ENCODE measurements around the gene HCAR3. TPM values are rescaled to one million over a fixed set of nuclear protein-coding genes. Genes with fewer than 3 reads are reported as not detected.
"Not testable (repeated sequence)": the region's sequence is repeated elsewhere in the genome, so short reads cannot be mapped to it uniquely, and the experiment has no call there.

The HCAR3 gene
- total RNA-seq, 5 donors from 2014 or later (not counting 1 experiment from before 2014, with no cell fraction given) = not detected

DNA sequence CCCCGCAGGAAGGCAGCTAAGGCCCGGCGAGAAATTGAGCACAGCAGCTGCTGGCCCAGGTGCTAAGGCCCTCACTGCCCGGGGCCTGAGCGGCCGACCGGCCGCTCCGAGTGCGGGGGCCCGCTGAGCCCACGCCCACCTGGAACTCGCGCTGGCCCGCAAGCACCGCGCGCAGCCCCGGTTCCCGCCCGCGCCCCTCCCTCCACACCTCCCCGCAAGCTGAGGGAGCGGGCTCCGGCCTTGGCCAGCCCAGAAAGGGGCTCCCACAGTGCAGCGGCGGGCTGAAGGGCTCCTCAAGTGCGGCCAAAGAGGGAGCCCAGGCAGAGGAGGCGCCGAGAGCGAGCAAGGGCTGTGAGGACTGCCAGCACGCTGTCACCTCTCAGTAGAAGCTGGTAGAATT is 39.8 kb downstream of the HCAR3 start:
- H3K4me3 ChIP-seq (ENCODE audit: control insufficient read depth in 1 of 2, extremely low read depth in 1 of 2, low read length in 1 of 2); ATAC-seq (replicated peaks in 1 of 4); CTCF ChIA-PET; H3K4me1 ChIP-seq (ENCODE audit: control insufficient read depth in 1 of 2, extremely low read depth in 1 of 2, insufficient read depth in 2 of 2, low read length in 2 of 2); H3K4me1 Mint-ChIP-seq; H3K27ac Mint-ChIP-seq; POLR2A ChIA-PET; H3K9me3 Mint-ChIP-seq; H3K36me3 Mint-ChIP-seq; H3K27ac ChIP-seq (ENCODE audit: low read length); DNase-seq; H3K9me3 ChIP-seq; H3K4me3 Mint-ChIP-seq; H3K36me3 ChIP-seq (ENCODE audit: control insufficient read depth in 2 of 2, extremely low read depth in 1 of 2, insufficient read depth in 1 of 2, low read length in 1 of 2): not testable (repeated sequence)
- 94% methylated on average over 15 of the region's 32 CpGs for WGBS (ENCODE audit: insufficient coverage)
- H3K27me3 Mint-ChIP-seq = peaks cover 4 to 11% of the 10 kb centered on the region in 2 donors
- H3K27me3 ChIP-seq (replicated peaks in 1 of 2; ENCODE audit: control insufficient read depth in 2 of 2, extremely low read depth in 1 of 2, insufficient read depth in 2 of 2, low read length in 1 of 2) = peaks cover 0 to 21% of the 10 kb centered on the region in 2 experiments

DNA sequence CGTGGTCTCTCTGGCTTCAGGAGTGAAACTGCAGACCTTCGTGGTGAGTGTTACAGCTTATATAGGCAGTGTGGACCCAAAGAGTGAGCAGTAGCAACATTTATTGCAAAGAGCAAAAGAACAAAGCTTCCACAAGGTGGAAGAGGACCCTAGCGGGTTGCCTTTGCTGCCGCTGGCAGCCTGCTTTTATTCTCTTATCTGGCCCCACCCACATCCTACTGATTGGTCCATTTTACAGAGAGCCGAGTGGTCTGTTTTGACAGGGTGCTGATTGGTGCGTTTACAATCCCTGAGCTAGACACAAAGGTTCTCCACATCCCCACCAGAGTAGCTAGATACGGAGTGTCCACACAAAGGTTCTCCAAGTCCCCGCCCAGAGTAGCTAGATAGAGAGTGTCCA is 40.6 kb downstream of the HCAR3 start:
- H3K36me3 Mint-ChIP-seq; H3K9me3 ChIP-seq; POLR2A ChIA-PET; H3K4me3 Mint-ChIP-seq; H3K9me3 Mint-ChIP-seq; ATAC-seq (replicated peaks in 1 of 4); H3K4me1 Mint-ChIP-seq; H3K36me3 ChIP-seq (ENCODE audit: control insufficient read depth in 2 of 2, extremely low read depth in 1 of 2, insufficient read depth in 1 of 2, low read length in 1 of 2); DNase-seq; CTCF ChIA-PET; H3K27ac ChIP-seq (ENCODE audit: low read length); H3K4me1 ChIP-seq (ENCODE audit: control insufficient read depth in 1 of 2, extremely low read depth in 1 of 2, insufficient read depth in 2 of 2, low read length in 2 of 2); H3K27ac Mint-ChIP-seq; H3K4me3 ChIP-seq (ENCODE audit: control insufficient read depth in 1 of 2, extremely low read depth in 1 of 2, low read length in 1 of 2): not testable (repeated sequence)
- WGBS (ENCODE audit: insufficient coverage) = 59% methylated on average over 2 of the region's 8 CpGs
- H3K27me3 Mint-ChIP-seq = peaks cover 4 to 11% of the 10 kb centered on the region in 2 donors
- peaks cover 0 to 21% of the 10 kb centered on the region in 2 experiments for H3K27me3 ChIP-seq (replicated peaks in 1 of 2; ENCODE audit: control insufficient read depth in 2 of 2, extremely low read depth in 1 of 2, insufficient read depth in 2 of 2, low read length in 1 of 2)

DNA sequence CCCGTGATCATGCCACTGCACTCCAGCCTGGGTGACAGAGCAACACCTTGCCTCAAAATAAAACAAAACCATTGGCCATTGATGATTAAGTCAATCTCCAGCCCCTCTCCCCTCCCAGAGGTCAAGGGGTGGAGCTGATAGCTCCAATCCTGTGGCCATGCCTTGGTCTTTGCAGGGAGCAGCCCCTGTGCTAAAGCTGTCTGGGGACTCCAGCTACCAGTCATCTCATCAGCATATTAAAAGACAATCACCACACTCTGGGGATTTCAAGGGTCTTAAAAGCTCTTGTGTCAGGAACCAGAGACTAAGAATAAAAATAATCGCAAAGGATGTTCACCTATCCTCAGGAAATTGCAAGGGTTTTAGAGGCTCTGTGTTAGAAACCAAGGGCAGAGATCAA is 44.1 kb downstream of the HCAR3 start:
- Histone ChIP-seq H3K36me3 (ENCODE audit: control insufficient read depth in 2 of 2, extremely low read depth in 1 of 2, insufficient read depth in 1 of 2, low read length in 1 of 2) (no peaks in the 10 kb centered on the region), H3K4me3 (ENCODE audit: control insufficient read depth in 1 of 2, extremely low read depth in 1 of 2, low read length in 1 of 2) (no peak overlapping the region), H3K27ac (ENCODE audit: low read length) (no peak overlapping the region), H3K27me3 (replicated peaks in 1 of 2; ENCODE audit: control insufficient read depth in 2 of 2, extremely low read depth in 1 of 2, insufficient read depth in 2 of 2, low read length in 1 of 2) (peaks cover 0 to 14% of the 10 kb centered on the region in 2 experiments), H3K9me3 (no peaks in the 10 kb centered on the region), H3K4me1 (ENCODE audit: control insufficient read depth in 1 of 2, extremely low read depth in 1 of 2, insufficient read depth in 2 of 2, low read length in 2 of 2) (no peaks in the 10 kb centered on the region)
- peaks cover 4 to 11% of the 10 kb centered on the region in 2 donors for H3K27me3 Mint-ChIP-seq
- H3K4me3 Mint-ChIP-seq = no peak overlapping the region
- no peaks in the 10 kb centered on the region for H3K9me3 Mint-ChIP-seq
- H3K36me3 Mint-ChIP-seq = no peaks in the 10 kb centered on the region
- no peak overlapping the region for H3K27ac Mint-ChIP-seq
- DNase-seq = no peak
- ChIA-PET CTCF (no interaction called here), POLR2A (no interaction called here)
- WGBS (ENCODE audit: insufficient coverage) = 75% methylated on average over 1 of the region's 2 CpGs
- H3K4me1 Mint-ChIP-seq = no peaks in the 10 kb centered on the region
- ATAC-seq (replicated peaks in 1 of 4) = no peak

DNA sequence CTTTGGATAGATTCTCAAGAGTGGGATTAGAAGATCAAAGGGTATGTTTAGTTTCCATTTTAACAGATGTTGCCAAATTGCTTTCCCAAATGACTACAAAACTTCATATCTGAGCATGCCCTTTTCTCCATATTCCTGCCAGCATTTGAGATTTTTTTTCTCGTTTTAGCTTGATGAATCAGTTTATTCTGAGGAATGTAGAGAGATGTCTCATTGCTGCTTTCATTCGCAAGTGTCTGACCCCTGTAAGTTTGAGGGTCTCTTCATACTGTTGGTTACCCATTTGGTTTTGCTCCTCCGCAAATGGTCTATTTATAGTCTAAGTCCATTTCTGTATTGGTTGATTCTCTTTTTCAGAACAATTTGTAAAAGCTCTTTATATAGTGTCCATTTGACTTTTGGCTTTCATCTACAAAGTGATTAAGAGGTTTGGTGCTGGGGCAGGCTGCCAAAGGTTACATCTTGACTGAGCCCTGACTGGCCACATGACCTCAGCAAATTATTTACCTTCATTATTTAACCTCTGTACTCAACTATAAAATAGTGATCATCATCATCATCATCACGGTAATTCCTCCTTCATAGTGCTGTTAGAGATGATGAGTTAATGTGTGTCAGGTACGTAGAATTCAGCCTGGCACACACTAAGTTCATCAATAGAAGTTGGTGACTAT is 47.1 kb downstream of the HCAR3 start:
- ATAC-seq (replicated peaks in 1 of 4) (no peak), DNase-seq (no peak)
- H3K9me3 Mint-ChIP-seq = no peaks in the 10 kb centered on the region
- H3K36me3 ChIP-seq (ENCODE audit: control insufficient read depth in 2 of 2, extremely low read depth in 1 of 2, insufficient read depth in 1 of 2, low read length in 1 of 2) = no peaks in the 10 kb centered on the region
- no peaks in the 10 kb centered on the region for H3K36me3 Mint-ChIP-seq
- WGBS (ENCODE audit: insufficient coverage) = 83% methylated on average over 1 of the region's 5 CpGs
- ChIA-PET CTCF (no interaction called here), POLR2A (no interaction called here)
- H3K27me3 ChIP-seq (replicated peaks in 1 of 2; ENCODE audit: control insufficient read depth in 2 of 2, extremely low read depth in 1 of 2, insufficient read depth in 2 of 2, low read length in 1 of 2) = peaks cover 0 to 6% of the 10 kb centered on the region in 2 experiments
- H3K9me3 ChIP-seq = no peaks in the 10 kb centered on the region
- no peak overlapping the region for H3K4me3 ChIP-seq (ENCODE audit: control insufficient read depth in 1 of 2, extremely low read depth in 1 of 2, low read length in 1 of 2)
- peaks cover 0 to 1% of the 10 kb centered on the region in 2 donors for H3K27me3 Mint-ChIP-seq
- H3K27ac Mint-ChIP-seq = no peak overlapping the region
- H3K4me3 Mint-ChIP-seq = no peak overlapping the region
- H3K4me1 Mint-ChIP-seq = no peaks in the 10 kb centered on the region
- no peak overlapping the region for H3K27ac ChIP-seq (ENCODE audit: low read length)
- no peaks in the 10 kb centered on the region for H3K4me1 ChIP-seq (ENCODE audit: control insufficient read depth in 1 of 2, extremely low read depth in 1 of 2, insufficient read depth in 2 of 2, low read length in 2 of 2)

DNA sequence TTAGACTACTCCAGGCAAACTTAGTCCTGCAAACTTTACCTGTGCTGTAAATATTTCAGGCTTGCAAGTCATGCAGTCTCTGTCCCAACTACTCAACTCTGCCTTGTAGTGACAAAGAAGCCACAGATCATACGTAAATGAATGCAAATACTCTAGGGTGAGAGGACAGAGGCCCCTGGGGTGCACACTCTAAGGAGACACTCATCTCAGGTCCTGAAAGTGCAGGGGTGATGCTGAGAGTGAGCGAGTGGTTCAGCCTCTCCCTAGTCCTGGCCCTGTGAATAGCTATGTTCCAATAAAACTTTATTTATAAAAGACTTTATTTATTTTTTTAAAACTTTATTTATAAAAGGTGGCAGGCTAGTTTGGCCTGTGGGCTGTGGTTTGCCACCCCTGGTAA is 48.3 kb downstream of the HCAR3 start:
- ChIA-PET CTCF (interaction anchor here in 1 of 2 donors (0.6 kb wide), 1 partner anchor 17 kb away, joined by 3 read pairs; no protein-coding TSS in a partner anchor), POLR2A (interaction anchor here in 1 of 2 donors (0.5 kb wide), 1 partner anchor 18 kb away, joined by 4 read pairs; no protein-coding TSS in a partner anchor)
- no peaks in the 10 kb centered on the region for H3K9me3 Mint-ChIP-seq
- WGBS (ENCODE audit: insufficient coverage) = no CpG with 5 or more reads among the region's 2 CpGs
- H3K4me3 Mint-ChIP-seq = no peak overlapping the region
- H3K36me3 Mint-ChIP-seq = no peaks in the 10 kb centered on the region
- ATAC-seq (replicated peaks in 1 of 4) = no peak
- H3K4me3 ChIP-seq (ENCODE audit: control insufficient read depth in 1 of 2, extremely low read depth in 1 of 2, low read length in 1 of 2) = no peak overlapping the region
- no peak for DNase-seq
- no peaks in the 10 kb centered on the region for H3K9me3 ChIP-seq
- H3K27ac Mint-ChIP-seq = no peak overlapping the region
- H3K4me1 Mint-ChIP-seq = no peaks in the 10 kb centered on the region
- no peaks in the 10 kb centered on the region for H3K4me1 ChIP-seq (ENCODE audit: control insufficient read depth in 1 of 2, extremely low read depth in 1 of 2, insufficient read depth in 2 of 2, low read length in 2 of 2)
- peaks cover 0 to 6% of the 10 kb centered on the region in 2 experiments for H3K27me3 ChIP-seq (replicated peaks in 1 of 2; ENCODE audit: control insufficient read depth in 2 of 2, extremely low read depth in 1 of 2, insufficient read depth in 2 of 2, low read length in 1 of 2)
- H3K27me3 Mint-ChIP-seq = peaks cover 0 to 1% of the 10 kb centered on the region in 2 donors
- no peaks in the 10 kb centered on the region for H3K36me3 ChIP-seq (ENCODE audit: control insufficient read depth in 2 of 2, extremely low read depth in 1 of 2, insufficient read depth in 1 of 2, low read length in 1 of 2)
- H3K27ac ChIP-seq (ENCODE audit: low read length) = no peak overlapping the region

DNA sequence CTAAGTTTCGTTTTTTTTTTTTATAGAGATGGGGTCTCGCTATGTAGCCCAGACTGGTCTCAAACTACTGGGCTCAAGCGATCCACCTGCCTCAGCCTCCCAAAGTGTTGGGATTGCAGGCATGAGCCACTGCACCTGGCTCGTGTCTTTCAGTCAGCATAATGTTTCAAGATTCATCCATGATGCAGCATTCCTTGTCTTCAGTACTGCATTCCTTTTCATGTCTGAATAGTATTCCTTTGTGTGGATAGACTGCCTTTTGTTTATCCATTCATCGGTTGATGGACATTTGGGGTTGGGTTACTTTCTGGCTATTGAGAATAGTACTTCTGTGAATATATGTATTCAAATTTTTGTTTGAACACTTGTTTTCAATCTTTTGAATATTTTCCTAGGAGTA is 50.9 kb downstream of the HCAR3 start:
- H3K27ac Mint-ChIP-seq = no peak overlapping the region
- POLR2A ChIA-PET = no interaction called here
- WGBS (ENCODE audit: insufficient coverage) = 78% methylated on average over 4 of the region's 5 CpGs

More for the DNA sequence above, 50.9 kb downstream of the HCAR3 start:
- ATAC-seq (replicated peaks in 1 of 4) (no peak), DNase-seq (no peak)
- no peaks in the 10 kb centered on the region for H3K9me3 ChIP-seq
- Mint-ChIP-seq H3K36me3 (no peaks in the 10 kb centered on the region), H3K9me3 (no peaks in the 10 kb centered on the region), H3K27me3 (no peaks in the 10 kb centered on the region), H3K4me1 (no peaks in the 10 kb centered on the region), H3K4me3 (no peak overlapping the region)
- CTCF ChIA-PET = no interaction called here
- H3K4me3 ChIP-seq (ENCODE audit: control insufficient read depth in 1 of 2, extremely low read depth in 1 of 2, low read length in 1 of 2) = no peak overlapping the region
- H3K27ac ChIP-seq (ENCODE audit: low read length) = no peak overlapping the region
- H3K27me3 ChIP-seq (replicated peaks in 1 of 2; ENCODE audit: control insufficient read depth in 2 of 2, extremely low read depth in 1 of 2, insufficient read depth in 2 of 2, low read length in 1 of 2) = peaks cover 0 to 2% of the 10 kb centered on the region in 2 experiments
- H3K36me3 ChIP-seq (ENCODE audit: control insufficient read depth in 2 of 2, extremely low read depth in 1 of 2, insufficient read depth in 1 of 2, low read length in 1 of 2) = no peaks in the 10 kb centered on the region
- no peaks in the 10 kb centered on the region for H3K4me1 ChIP-seq (ENCODE audit: control insufficient read depth in 1 of 2, extremely low read depth in 1 of 2, insufficient read depth in 2 of 2, low read length in 2 of 2)

Measured in T-cell (primary cell).